SK-N-MC (cell line): ENCODE data around the gene GUCD1.

Experiments used
- EZH2 ChIP-seq: fragments of 200-600 bp; sonication (generic); IDR thresholded peaks from one replicate; pipeline ENCODE4 v1.6.1; 2017; ENCODE audit warnings: antibody characterized with exemption
- FOXP2 ChIP-seq: optimal IDR thresholded peaks from 2 replicates; pipeline ENCODE3; 2011; ENCODE audit warnings: mild to moderate bottlenecking, moderate library complexity; ENCODE audit not compliant: insufficient read depth; ENCODE audit errors: extremely low read length, control extremely low read depth
- POLR2AphosphoS5 ChIP-seq: IDR thresholded peaks from 2 replicates; pipeline ENCODE4 v1.6.1; 2012; ENCODE audit warnings: mild to moderate bottlenecking, low read depth, low read length, borderline replicate concordance

- TF ChIP-seq POLR2AphosphoS5, result no peak
- no peak for TF ChIP-seq EZH2
- TF ChIP-seq FOXP2, result no peak
Measured at GRCh38 chr22:24579258-24579601, 24.3 kb upstream of the GUCD1 start.
